CD4-positive, alpha-beta T cell treated with Interleukin-1 beta for 1 hour (primary cell): Measurements from ENCODE around the gene ZNF98.

Source experiments
- DNase-seq, 2 donors: peaks; one replicate each; pipeline ENCODE4 v3.0.0-alpha.2; 2020 to 2022

ZNF98 gene

DNA sequence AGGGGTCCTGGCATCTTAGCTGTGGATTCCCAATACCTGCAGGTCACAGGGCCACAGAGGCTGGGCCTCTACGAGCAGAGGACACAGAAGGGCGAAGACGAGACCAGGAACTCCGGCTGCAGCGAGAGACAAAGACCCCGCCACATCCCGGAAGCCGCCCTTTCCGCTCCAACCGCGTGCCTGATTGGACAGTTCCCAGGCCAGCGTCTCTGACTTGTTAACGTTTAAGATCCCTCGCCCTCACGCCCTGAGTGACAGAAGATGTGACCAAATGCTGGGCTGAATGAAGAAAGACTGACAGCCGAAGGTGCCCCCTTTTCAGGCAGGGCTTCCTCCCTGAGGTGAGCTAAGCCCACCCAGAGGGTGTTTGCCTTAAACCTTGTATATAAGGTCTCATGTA lies at the start of gene ZNF98:
Gene ZNF98 (minus strand): TSS at position 136 of the 400 bp plus-strand sequence. CDS start 122 bp downstream, at position 14.
- DNase-seq = no peak

- DNase-seq = no peak
Measured at GRCh38 chr19:22446605-22447004, 24.5 kb upstream of the ZNF98 start.

DNA sequence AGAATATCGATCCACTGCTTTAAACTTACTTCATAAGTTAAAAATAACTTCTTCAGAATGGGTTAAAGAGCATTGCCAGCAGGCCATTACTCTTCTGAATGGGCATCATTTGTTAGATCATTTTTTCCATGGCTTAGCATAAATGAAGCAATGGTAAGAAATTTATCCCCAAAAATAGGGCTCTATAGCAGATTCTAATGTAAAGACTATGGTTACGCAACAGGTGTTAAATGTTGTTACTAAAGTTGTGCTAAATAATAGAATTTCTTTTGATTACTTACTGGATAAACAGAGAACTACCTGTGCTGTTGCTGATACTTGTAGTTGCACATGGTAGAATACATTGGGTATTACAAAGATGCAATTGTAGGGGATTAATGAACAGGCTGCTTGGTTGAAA lies 15.9 kb upstream of the ZNF98 start:
- DNase-seq = no peak

DNA sequence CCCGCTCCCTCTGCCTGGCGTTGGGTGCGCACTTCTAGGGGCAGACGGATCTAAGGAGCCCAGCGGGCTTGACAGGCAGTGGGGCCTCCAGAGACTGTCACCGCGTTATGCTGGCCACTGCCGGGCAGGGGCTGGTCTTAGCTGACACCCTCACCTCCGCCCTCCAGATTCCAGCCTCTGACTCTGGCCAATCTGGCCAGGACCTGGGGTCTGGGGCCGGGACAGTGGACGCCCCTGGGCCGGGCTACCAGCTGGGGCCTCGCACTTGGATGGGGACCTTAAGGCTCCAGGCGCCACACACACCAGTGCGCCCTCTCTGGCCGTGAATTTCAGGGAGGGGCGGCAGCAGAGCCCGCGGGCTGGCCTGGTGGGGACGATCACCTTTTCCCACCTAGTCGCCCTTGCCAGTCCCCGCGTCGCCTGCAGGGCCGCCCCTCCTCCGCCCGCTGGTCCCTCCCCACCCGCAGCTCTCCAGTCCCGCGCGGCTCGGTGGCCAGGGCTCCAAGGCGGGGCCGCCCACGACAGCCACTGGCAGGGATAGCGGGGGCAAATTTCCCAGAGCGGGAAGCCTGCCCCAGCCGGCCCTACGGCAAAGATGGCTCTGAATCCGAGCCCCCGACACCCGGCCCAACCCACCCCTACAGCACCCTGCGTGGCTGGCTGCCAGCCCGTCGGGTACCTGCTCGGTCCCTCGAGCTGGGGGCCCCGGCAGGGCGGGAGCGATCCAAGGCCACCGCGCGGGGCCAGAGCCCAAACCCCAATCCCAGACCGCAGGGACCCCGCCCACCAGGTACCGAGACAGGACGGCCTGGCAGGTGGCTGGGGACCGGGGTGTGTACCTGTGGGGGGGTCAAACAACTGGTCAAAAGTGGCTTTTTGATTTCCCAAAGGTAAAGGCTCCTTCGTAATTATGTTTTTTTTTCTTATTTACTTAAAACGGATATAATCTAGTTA lies 6.1 kb upstream of the ZNF98 start:
- no peak for DNase-seq

DNA sequence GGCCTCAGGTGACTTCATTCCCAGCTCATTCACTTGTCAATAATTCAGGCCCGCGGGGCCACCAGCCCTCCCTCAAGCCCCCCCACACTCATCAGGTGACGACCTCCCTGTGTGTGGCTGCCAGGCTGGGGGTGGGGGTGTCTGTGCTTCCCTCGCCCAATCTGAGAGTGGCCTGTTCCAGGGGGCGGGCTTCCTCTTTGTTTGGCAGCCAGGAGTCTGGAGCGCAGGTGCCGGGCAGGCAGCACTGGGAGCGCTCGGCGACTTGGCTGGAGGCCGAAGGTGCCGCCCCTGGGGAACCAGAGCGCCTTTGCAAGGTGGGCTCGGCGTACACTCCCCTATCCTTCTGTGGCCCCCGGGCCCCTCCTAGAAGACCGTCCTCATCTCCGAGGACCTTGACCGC lies 5.4 kb upstream of the ZNF98 start:
- no peak for DNase-seq

GRCh38 chr19:22426901-22427300 lies 4.8 kb upstream of the ZNF98 start:
- DNase-seq = no peak

GRCh38 chr19:22421797-22422196 lies 349 bp downstream of the ZNF98 start:
- DNase-seq = no peak

GRCh38 chr19:22354665-22355064 lies 67.5 kb downstream of the ZNF98 start:
- no peak for DNase-seq
